ENCODE data around the gene INO80C. TPM values are rescaled to one million over a fixed set of nuclear protein-coding genes. Genes with fewer than 3 reads are reported as not detected.

Gene INO80C
- total and polyA plus RNA-seq, 2 of the 4 experiments (the other 2 are of a cell fraction), result 5.6 to 17.1 TPM

- no peak overlapping the region for H3K4ac ChIP-seq (ENCODE audit: low read depth, low read length)
- H4K5ac ChIP-seq (ENCODE audit: low read depth, low read length), result no peak overlapping the region
- H4K8ac ChIP-seq (ENCODE audit: low read depth in 2 of 2, low read length in 2 of 2), result no peak overlapping the region
- no peak overlapping the region for H3K9ac ChIP-seq (ENCODE audit: low read depth, low read length)
- ChIA-PET CTCF (no interaction called here), POLR2A (ENCODE audit: unreplicated experiment) (no interaction called here)
- in situ Hi-C loops (cut with MboI; ENCODE audit: low sequenced_read_pairs) (no loop called here), dilution Hi-C loops (cut with HindIII; ENCODE audit: low sequenced_read_pairs, unreplicated experiment) (no loop called here), intact Hi-C loops (cut with micrococcal nuclease) (no loop called here)
- peaks cover 3% of the 10 kb centered on the region for H3K4me1 ChIP-seq (ENCODE audit: control insufficient read depth, insufficient read depth, low read length)
- no peak for TF ChIP-seq CEBPB (IDR thresholded peaks at IDR 0.05; ENCODE audit: low read depth, low read length)
- TF ChIP-seq MAZ (IDR thresholded peaks at IDR 0.05; ENCODE audit: borderline replicate concordance, low read depth, low read length), result no peak
- no peak for TF ChIP-seq BHLHE40 (IDR thresholded peaks at IDR 0.05; ENCODE audit: low read depth, low read length)
- no peaks in the 10 kb centered on the region for H3K36me3 ChIP-seq (ENCODE audit: control insufficient read depth, insufficient read depth, low read length)
- no peak overlapping the region for H2BK120ac ChIP-seq (ENCODE audit: low read depth, low read length)
- no peak overlapping the region for H3K4me3 ChIP-seq (ENCODE audit: insufficient read depth, low read depth, low read length)
- WGBS, 2 experiments (ENCODE audit: extremely low coverage in 2 of 2, insufficient read length in 1 of 2), result no CpG with 5 or more reads among the region's 2 CpGs
- H3K9me3 ChIP-seq (ENCODE audit: control insufficient read depth, insufficient read depth, low read length), result no peaks in the 10 kb centered on the region
- H3K18ac ChIP-seq (ENCODE audit: low read depth, low read length), result no peak overlapping the region
- H2BK5ac ChIP-seq (ENCODE audit: low read depth, low read length, poor library complexity, severe bottlenecking), result no peak overlapping the region
- H2AK5ac ChIP-seq (ENCODE audit: low read depth, low read length), result no peak overlapping the region
- no peaks in the 10 kb centered on the region for H3K79me1 ChIP-seq (ENCODE audit: low read depth in 1 of 2, low read length in 2 of 2)
- no peak overlapping the region for H2BK15ac ChIP-seq (ENCODE audit: low read depth, low read length)
- H3K27me3 ChIP-seq (ENCODE audit: control insufficient read depth, insufficient read depth, low read length), result no peaks in the 10 kb centered on the region; the same call in 1 of the 2 replicates
- no TSS peak for BruUV-seq (replicated peaks)
- H4K91ac ChIP-seq (ENCODE audit: insufficient read depth, low read depth, low read length), result no peak overlapping the region
- peaks cover 9% of the 10 kb centered on the region; the same call in 1 of the 2 replicates for H3K9me1 ChIP-seq (ENCODE audit: insufficient read depth, low read length)
- H3K27ac ChIP-seq (ENCODE audit: insufficient read depth, low read length), result no peak overlapping the region
- H3K4me2 ChIP-seq (ENCODE audit: low read depth, low read length), result no peak overlapping the region
- no peak overlapping the region for H3K23ac ChIP-seq (ENCODE audit: low read depth, low read length)
- H4K20me1 ChIP-seq (ENCODE audit: insufficient read depth, low read length), result no peaks in the 10 kb centered on the region
- no peak overlapping the region for H2AFZ ChIP-seq (replicated peaks; ENCODE audit: low read length, poor library complexity)
- no peak overlapping the region for H2BK20ac ChIP-seq (ENCODE audit: low read depth, low read length)
- ATAC-seq (ENCODE audit: low read depth) (no peak), DNase-seq (no peak)
- H2AK9ac ChIP-seq (replicated peaks; ENCODE audit: low read depth, low read length, poor library complexity), result no peak overlapping the region
- H3K56ac ChIP-seq (ENCODE audit: extremely low read depth, insufficient read depth, low read length), result no peak overlapping the region
- 0 out of 2 replicates have a peak overlapping the region, but pooled peaks have one; percentile 11 for H3K14ac ChIP-seq (replicated peaks; ENCODE audit: low read depth, low read length)
These were observed 16.5 kb upstream of the INO80C start for GRCh38 chr18:35514283-35514682.

All from IMR-90 (cell line).